Prostate gland (tissue), 2 donors: ENCODE results near the gene GID8.

Source experiments
- CTCF ChIP-seq, 4 experiments: fragments of 200-600 bp in 2 of 4; fragments of 450-650 bp in 2 of 4; sonication (generic) in 2 of 4; IDR thresholded peaks; 1 replicate in 3 of 4; 2 replicates in 1 of 4; pipeline ENCODE4 v1.5.1; 2016 to 2019; ENCODE audit warnings: antibody characterized with exemption in 4 of 4, mild to moderate bottlenecking in 2 of 4, moderate library complexity in 2 of 4
- POLR2A ChIP-seq: fragments of 450-650 bp; IDR thresholded peaks from one replicate; pipeline ENCODE4 v1.6.1; 2016; ENCODE audit warnings: antibody characterized with exemption, mild to moderate bottlenecking
- POLR2AphosphoS5 ChIP-seq: sonication (generic); formaldehyde crosslinking; IDR thresholded peaks from one replicate; pipeline ENCODE4 v1.6.1; 2017; ENCODE audit warnings: antibody characterized with exemption

GRCh38 chr20:62978561-62978943, 40.6 kb downstream of the GID8 start:
- TF ChIP-seq CTCF (IDR thresholded peaks at IDR 0.05), result no peak
- TF ChIP-seq POLR2A, result no peak
- TF ChIP-seq POLR2AphosphoS5, result no peak
